ENCODE measurements around the gene SMAD3.
A peak's percentile ranks its signal among the peaks of the same experiment; 100 is the strongest.

SMAD3 gene

DNA sequence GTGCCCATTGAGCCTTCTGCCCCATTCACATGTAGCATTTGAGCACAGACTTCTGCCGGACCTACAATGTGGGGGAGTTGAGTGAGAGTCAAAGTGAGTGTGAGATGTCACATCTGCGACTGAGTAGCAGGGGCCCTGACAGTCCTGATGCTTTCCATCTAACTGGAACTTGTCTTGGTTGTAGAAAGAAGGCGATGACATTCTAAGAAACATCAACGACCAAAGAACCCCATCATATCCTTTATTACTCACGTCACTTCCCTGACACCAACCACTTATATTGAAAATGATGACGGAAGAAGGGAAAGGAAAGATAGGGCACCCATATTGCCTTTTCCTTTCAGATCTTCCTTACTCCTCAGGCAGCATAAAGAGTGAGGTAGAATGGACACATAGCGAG lies 30.5 kb downstream of the SMAD3 start:
- DNase-seq (ENCODE audit: insufficient read length) (no peak), FAIRE-seq (no peak)
- no peak for TF ChIP-seq TAF1 (IDR thresholded peaks at IDR 0.05; ENCODE audit: borderline replicate concordance, low read depth, low read length)
- TF ChIP-seq POLR2A (IDR thresholded peaks at IDR 0.05; ENCODE audit: low read depth, low read length), result no peak
- no peak for TF ChIP-seq POLR2AphosphoS5 (IDR thresholded peaks at IDR 0.05; ENCODE audit: low read depth, low read length)

DNA sequence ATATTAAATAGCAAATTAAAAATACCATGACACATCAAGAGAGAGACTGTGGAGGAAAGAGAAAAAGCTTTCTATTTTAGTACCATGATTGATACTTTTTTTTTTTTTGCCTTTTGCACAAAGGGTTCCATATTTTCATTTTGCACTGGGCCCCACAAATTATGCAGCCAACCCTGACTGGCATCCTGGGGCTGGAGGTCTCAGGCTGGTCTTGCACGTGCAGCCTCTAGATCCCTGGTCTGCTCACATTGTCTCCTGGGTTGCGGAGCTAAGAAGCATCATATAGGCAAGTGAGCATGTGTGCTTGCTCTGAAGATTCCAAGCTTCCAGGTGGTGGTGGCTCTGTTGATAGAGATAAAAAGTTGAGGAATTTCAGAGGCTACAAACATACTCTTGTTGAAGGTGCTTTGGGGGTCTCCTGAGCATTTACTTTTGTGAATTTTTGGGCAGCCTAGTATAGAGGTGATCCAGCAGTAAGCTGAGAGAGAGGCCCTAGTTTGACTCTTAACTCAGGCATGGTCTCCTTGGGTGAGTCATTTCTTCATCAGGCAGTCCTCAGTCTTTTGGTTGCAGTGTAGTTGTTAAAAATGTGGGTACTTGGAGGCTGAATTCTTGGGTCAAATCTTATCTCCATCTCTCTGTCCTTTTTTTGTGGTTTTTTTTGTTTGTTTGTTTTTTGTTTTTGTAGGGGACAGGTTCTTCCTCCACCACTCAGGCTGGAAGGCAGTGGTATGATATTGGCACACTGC lies 31.3 kb downstream of the SMAD3 start:
- no peak for DNase-seq (ENCODE audit: insufficient read length)
- no peak for FAIRE-seq
- TF ChIP-seq POLR2AphosphoS5 (IDR thresholded peaks at IDR 0.05; ENCODE audit: low read depth, low read length) (no peak), TAF1 (IDR thresholded peaks at IDR 0.05; ENCODE audit: borderline replicate concordance, low read depth, low read length) (no peak), POLR2A (IDR thresholded peaks at IDR 0.05; ENCODE audit: low read depth, low read length) (no peak)

DNA sequence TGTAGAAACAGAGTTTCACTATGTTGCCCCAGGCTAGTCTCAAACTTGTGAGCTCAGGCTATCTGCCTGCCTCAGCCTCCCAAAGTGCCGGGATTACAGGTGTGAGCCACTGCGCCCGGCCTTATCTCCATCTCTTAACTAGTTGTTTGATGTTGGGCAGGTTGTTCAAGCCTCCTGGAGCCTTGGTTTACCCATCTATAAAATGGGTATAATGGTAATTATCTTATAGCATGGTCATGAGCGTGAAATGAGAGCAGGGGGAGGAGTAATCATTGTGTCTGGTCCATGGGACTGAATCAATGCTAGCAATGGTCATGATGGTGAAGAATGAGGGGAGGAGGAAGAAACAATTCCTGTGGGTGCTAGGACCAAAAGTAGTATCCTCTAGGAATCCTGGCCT lies 32.0 kb downstream of the SMAD3 start:
- DNase-seq (ENCODE audit: insufficient read length), result no peak
- FAIRE-seq, result no peak
- TF ChIP-seq POLR2A (IDR thresholded peaks at IDR 0.05; ENCODE audit: low read depth, low read length), result no peak
- no peak for TF ChIP-seq TAF1 (IDR thresholded peaks at IDR 0.05; ENCODE audit: borderline replicate concordance, low read depth, low read length)
- no peak for TF ChIP-seq POLR2AphosphoS5 (IDR thresholded peaks at IDR 0.05; ENCODE audit: low read depth, low read length)

DNA sequence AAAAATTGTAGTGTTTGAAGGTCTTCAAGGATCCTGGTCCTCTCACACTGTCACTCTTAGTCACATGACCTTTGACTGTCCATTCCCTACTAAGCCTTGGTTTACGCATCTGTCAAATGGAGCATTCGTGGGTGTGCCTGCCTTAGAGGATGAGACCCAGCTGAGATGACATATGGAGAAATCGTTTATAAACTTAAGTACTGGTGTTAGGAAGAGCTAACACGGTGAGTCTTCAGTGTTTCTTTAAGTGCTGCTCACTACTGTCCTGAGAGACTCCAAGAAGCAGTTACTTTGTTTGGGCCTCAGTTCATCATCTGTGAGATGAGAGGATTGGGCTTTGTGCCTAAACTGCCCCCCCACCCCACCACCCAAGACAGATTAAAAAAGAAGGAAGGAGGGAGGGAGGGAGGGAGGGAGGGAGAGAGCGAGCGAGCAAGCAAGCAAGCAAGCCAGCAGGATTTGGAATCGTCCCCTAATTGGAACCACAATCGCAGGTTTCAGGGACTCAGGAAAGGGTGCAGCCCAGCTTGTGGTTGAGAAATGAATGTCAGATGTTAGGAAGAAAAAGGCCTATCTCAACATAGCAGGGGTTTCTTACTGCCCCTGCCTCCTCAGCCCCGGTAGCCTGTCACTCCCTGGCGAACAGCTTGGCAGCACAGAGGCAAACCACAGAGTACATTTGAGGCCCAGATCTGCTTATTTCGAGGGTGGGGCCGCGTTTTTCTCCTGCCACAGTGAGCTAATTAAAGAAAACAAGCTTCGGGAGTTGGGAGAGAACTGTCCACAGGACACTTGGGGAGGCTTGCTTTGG lies 32.7 kb downstream of the SMAD3 start:
- no peak for DNase-seq (ENCODE audit: insufficient read length)
- TF ChIP-seq POLR2AphosphoS5 (IDR thresholded peaks at IDR 0.05; ENCODE audit: low read depth, low read length), result no peak
- no peak for TF ChIP-seq TAF1 (IDR thresholded peaks at IDR 0.05; ENCODE audit: borderline replicate concordance, low read depth, low read length)
- no peak for TF ChIP-seq POLR2A (IDR thresholded peaks at IDR 0.05; ENCODE audit: low read depth, low read length)
- FAIRE-seq, result no peak

DNA sequence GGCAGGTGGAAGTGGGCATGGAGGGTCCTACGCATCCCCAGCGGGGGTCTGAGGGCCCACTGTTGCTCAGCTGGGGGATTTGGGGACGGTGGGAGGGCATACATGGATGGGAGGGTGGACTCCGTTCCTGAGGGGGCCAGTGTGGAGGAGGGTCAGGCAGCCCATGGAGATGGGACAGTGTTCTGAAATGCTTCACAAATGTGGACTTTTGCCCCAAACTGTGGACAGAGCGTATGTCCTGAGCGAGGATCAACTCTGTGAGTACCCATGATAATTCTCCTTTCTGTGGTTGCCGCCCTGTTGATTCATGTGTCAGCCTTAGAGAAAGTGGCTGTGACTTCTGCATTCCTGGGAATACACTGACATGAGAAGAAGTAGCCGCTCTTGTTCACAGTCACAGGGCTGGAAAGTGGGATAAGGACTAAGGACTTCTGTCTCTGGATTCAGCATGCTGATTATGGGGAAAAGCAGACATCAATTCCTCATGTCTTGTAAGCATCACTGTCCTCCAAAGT lies 33.4 kb downstream of the SMAD3 start:
- DNase-seq (ENCODE audit: insufficient read length) (no peak), FAIRE-seq (no peak)
- no peak for TF ChIP-seq TAF1 (IDR thresholded peaks at IDR 0.05; ENCODE audit: borderline replicate concordance, low read depth, low read length)

DNA sequence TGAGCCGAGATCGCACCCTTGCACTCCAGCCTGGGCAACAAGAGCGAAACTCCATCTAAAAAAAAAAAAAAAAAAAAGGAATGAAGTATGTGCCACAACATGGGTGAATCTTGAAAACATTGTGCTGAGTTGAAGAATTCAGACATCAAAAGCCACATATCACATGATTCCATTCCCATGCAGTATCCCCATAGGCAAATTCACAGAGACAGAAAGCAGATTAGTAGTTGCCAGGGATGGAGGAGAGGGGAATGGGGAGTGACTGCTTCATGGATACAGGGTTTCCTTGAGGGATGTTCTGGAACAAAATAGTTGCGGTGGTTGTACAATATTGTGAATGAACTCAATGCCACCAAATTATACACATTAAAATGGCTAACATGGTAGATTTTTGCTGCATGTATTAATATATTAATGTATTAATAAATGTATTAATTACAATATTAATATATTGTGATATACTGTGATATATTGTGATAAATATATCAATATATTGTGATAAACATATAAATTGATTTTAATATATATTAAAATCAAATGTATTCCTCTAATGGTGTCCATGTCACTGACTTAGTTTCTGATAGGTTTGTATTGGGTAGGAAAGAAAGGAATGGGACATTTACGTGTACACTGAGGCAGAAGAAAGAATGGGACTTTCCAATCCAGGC lies 34.9 kb downstream of the SMAD3 start:
- DNase-seq (ENCODE audit: insufficient read length) (no peak), FAIRE-seq (no peak)
- TF ChIP-seq POLR2AphosphoS5 (IDR thresholded peaks at IDR 0.05; ENCODE audit: low read depth, low read length) (no peak), TAF1 (IDR thresholded peaks at IDR 0.05; ENCODE audit: borderline replicate concordance, low read depth, low read length) (no peak)

DNA sequence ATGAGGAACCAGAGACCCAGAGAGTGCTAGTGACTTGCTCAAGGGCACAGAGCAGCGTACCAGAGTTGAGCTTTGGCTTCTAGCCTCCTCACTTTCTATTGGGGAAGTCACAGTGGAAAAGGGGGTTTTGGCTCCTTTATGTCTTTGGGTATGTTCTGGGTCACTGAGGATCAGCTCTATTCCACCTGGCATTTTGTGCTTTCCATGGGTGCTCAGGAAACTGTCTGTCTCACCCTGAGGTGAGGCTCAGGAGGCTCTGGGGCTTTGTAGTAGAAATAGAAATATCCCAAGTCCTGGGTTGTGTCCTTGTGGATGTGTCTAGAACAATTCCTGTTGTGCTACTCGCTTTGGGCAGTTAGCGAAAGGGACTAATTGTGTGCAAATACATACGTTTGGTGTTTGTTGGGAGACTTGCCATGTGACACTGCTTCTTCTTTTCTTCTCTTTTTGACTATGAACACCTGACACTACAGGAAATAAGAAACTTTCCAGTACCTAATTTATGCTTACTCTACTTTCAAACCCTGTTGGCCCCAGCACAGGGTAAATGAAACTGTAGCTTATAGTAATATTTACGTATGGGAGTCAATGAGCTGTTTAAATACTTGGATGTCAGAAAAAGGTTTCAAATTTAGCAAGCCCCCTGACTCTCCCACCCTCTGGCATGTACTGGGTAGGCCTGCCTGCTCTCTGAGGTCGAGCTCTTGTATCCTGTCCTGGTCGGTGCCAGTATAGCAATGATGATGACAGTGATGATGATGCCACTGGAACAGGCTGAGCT lies 35.6 kb downstream of the SMAD3 start:
- TF ChIP-seq POLR2AphosphoS5 (IDR thresholded peaks at IDR 0.05; ENCODE audit: low read depth, low read length) (peak; percentile 64), TAF1 (IDR thresholded peaks at IDR 0.05; ENCODE audit: borderline replicate concordance, low read depth, low read length) (0 out of 2 replicates have a peak, but pooled peaks have one; percentile 36), POLR2A (IDR thresholded peaks at IDR 0.05; ENCODE audit: low read depth, low read length) (peak; percentile 71)
- peak; percentile 57 for FAIRE-seq
- no peak for DNase-seq (ENCODE audit: insufficient read length)

DNA sequence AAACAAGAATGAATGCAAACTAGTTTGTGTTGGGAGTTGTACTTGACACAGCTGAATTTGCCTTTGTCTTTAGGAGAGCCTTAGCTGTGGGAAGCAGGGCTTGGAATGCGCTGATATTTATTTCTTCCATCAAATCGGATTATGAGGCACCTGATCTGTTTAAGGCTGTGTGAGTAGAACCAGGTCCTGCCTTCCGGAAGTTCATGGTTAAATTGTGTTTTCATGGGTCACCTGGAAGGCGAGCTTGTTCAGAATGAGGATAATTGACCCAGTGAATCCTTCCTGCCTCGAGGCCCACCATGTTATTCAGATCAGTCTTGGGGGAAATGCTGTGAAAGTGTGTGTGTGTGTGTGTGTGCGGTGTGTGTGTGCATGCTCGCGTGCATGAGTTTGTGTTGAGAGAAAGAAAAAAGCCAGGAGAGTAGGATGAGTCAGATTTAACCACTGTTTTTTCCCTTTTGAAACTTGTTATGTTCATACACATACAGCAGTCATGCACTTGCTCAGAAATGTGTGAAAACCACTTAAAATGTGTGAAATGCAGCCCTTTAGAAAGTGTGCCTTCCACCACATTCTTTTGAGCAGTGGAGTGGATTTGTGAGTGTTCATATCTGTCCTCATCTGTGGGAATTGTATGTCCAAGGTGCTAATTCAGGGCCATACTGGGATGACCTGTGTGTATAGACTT lies 36.7 kb downstream of the SMAD3 start:
- peak; percentile 81 for FAIRE-seq
- DNase-seq (ENCODE audit: insufficient read length), result no peak
- TF ChIP-seq TAF1 (IDR thresholded peaks at IDR 0.05; ENCODE audit: borderline replicate concordance, low read depth, low read length) (no peak), POLR2AphosphoS5 (IDR thresholded peaks at IDR 0.05; ENCODE audit: low read depth, low read length) (peak; percentile 53; the same call in 1 of the 2 replicates)

DNA sequence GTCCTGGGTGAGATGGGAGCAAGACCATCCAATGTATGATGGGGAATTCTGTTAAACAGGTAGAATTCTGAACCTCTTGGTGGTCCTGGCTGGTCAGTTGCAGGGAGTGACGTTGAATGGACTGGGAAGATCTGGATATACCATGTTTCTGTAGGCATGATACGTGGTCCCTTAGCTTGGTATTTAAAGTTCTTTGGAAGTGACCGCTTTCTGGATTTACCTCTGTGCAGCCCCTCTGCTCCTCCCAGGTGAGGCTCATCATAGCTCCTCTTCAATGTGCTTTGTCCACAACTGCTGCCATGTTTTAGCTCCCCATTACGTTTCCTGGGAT lies 37.2 kb downstream of the SMAD3 start:
- TF ChIP-seq POLR2A (IDR thresholded peaks at IDR 0.05; ENCODE audit: low read depth, low read length) (0 out of 2 replicates have a peak, but pooled peaks have one; percentile 9), POLR2AphosphoS5 (IDR thresholded peaks at IDR 0.05; ENCODE audit: low read depth, low read length) (no peak), TAF1 (IDR thresholded peaks at IDR 0.05; ENCODE audit: borderline replicate concordance, low read depth, low read length) (no peak)
- no peak for FAIRE-seq
- no peak for DNase-seq (ENCODE audit: insufficient read length)

DNA sequence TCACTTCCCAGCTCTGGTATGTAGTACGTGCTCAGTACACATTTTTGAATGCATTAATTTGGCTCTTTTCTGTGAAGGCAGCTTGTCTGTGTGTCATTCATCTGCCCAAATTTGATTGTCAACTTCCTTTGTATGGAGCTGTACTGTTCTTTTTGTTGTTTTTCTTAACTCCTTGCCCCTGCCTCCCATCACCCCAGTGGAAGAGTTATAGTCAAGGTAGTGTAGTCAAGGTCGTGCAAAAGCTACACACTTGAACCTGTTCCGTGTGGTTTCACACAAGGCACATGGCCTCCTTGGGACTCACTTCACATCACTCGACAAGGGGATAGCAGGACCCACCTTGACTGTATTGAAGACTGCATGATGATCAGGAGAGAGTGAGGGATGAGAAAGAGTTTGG lies 37.6 kb downstream of the SMAD3 start:
- DNase-seq (ENCODE audit: insufficient read length) (no peak), FAIRE-seq (no peak)
- no peak for TF ChIP-seq POLR2AphosphoS5 (IDR thresholded peaks at IDR 0.05; ENCODE audit: low read depth, low read length)
- no peak for TF ChIP-seq TAF1 (IDR thresholded peaks at IDR 0.05; ENCODE audit: borderline replicate concordance, low read depth, low read length)
- TF ChIP-seq POLR2A (IDR thresholded peaks at IDR 0.05; ENCODE audit: low read depth, low read length), result no peak

Data from GM12892 (cell line).